LNCAP (cell line): ENCODE results near the gene PDXP.

Experiments
- CTCF ChIP-seq: fragments of 450-650 bp; IDR thresholded peaks from 2 replicates; pipeline ENCODE4 v1.5.1; 2017; ENCODE audit warnings: mild to moderate bottlenecking

Gene PDXP

GRCh38 chr22:37675930-37676735 is 17.6 kb downstream of the PDXP start:
- TF ChIP-seq CTCF = no peak

- TF ChIP-seq CTCF = no peak
Observed at GRCh38 chr22:37676736-37677492, 18.4 kb downstream of the PDXP start.

- no peak for TF ChIP-seq CTCF
Observed at GRCh38 chr22:37677493-37677974, 19.0 kb downstream of the PDXP start.

GRCh38 chr22:37678372-37678771 is 19.8 kb downstream of the PDXP start:
- TF ChIP-seq CTCF = no peak

GRCh38 chr22:37679670-37680069 is 21.1 kb downstream of the PDXP start:
- TF ChIP-seq CTCF = no peak

- no peak for TF ChIP-seq CTCF
Observed at GRCh38 chr22:37680191-37680851, 21.8 kb downstream of the PDXP start.

- TF ChIP-seq CTCF = no peak
Observed at GRCh38 chr22:37681001-37681424, 22.5 kb downstream of the PDXP start.
